Mammary epithelial cell (primary cell): ENCODE results near the gene PCNX1.

Source experiments
- EZH2 ChIP-seq: IDR thresholded peaks from 2 replicates; pipeline ENCODE4 v1.6.1; 2012; ENCODE audit warnings: low read length, inconsistent platforms, borderline replicate concordance
- TF ChIP-seq, protein P1 (sequence below), 2 donors: IDR thresholded peaks in 1 of 2; conservative IDR thresholded peaks in 1 of 2; 2 replicates each; pipeline ENCODE4 v1.5.1; 2011 to 2012; ENCODE audit warnings: inconsistent platforms in 2 of 2, low read length in 2 of 2, mild to moderate bottlenecking in 2 of 2, control low read depth in 1 of 2, low read depth in 1 of 2; ENCODE audit not compliant: insufficient read depth in 1 of 2; ENCODE audit errors: extremely low read depth in 1 of 2

DNA sequence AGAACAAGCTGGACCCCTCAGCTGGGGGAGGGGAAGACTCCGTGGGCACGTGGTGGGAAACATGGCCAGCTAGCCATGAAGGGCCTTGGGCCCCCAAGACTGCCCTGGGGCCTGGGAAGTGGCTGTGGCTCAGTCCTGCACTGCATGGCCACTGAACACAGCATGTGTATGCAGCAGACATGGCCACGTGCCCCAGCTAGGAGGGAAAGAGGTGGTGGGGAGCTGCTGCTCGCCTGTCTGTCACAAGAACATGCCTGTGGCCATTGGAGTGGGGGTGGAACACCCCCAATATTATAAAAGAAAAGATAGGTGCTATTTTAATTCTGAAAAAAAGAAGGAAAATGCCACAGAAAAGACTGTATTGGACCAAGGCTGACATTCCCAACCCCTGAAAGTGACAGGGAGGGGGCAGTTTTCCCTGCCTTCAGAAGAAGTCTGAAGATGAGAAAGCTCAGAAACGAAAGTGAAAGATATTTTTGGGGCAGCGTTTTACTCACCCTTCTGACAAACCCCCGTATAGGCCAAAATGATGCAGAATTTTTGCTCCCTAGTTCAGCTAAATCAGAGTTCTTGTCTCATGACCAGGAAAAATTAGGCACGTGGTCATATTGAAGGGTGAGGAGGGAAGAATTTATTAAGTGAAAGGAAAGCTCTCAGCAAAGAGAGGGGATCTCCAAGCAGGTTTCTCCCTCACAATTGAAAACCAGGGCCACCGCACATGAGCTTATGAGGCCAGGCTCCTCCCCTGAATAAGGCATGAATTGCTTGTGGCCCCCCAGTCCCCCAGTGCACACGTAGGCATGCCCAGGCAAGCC, 35.2 kb upstream of the PCNX1 start:
- TF ChIP-seq, protein P1, sequence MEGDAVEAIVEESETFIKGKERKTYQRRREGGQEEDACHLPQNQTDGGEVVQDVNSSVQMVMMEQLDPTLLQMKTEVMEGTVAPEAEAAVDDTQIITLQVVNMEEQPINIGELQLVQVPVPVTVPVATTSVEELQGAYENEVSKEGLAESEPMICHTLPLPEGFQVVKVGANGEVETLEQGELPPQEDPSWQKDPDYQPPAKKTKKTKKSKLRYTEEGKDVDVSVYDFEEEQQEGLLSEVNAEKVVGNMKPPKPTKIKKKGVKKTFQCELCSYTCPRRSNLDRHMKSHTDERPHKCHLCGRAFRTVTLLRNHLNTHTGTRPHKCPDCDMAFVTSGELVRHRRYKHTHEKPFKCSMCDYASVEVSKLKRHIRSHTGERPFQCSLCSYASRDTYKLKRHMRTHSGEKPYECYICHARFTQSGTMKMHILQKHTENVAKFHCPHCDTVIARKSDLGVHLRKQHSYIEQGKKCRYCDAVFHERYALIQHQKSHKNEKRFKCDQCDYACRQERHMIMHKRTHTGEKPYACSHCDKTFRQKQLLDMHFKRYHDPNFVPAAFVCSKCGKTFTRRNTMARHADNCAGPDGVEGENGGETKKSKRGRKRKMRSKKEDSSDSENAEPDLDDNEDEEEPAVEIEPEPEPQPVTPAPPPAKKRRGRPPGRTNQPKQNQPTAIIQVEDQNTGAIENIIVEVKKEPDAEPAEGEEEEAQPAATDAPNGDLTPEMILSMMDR (conservative IDR thresholded peaks at IDR 0.05 in 1 of 2, IDR thresholded peaks at IDR 0.05 in 1 of 2; ENCODE audit: extremely low read depth in 1 of 2, insufficient read depth in 1 of 2, low read depth in 1 of 2, low read length in 2 of 2): no peak
- no peak for TF ChIP-seq EZH2
